GM21576 (cell line): ENCODE results near the gene GRPR.

ENCODE experiments used
- ATAC-seq: cut with Tn5 transposase; IDR thresholded peaks from one replicate; pipeline ENCODE4 v1.9.1; 2021; ENCODE audit warnings: mild to moderate bottlenecking, moderate library complexity; ENCODE audit not compliant: unreplicated experiment

The GRPR gene

GRCh38 chrX:16123222-16123786, at the start of gene GRPR:
GRPR (plus strand) TSS chrX:16123565; CDS start chrX:16123954, 389 bp downstream.
- peak; percentile 50 for ATAC-seq

- ATAC-seq, result no peak
Measured at GRCh38 chrX:16075087-16075486, 48.3 kb upstream of the GRPR start.

DNA sequence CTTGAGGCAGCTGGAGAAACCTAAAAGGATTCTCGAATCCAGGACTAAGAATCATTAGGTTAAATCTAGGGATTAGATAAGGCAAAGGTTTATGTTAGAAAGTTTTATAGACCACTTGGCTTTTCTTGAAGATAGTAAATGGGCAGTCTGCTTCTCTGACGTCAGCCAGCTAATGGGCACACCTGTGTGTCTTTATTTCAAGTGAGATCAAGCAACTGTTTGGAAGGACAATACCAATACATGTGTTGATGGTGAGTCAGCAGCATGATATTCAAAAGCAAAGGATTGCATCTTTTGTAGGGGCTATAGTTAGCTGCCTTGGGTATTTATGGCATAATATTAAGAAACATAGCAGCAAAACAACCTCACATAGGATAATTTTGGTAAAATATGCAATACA, 46.5 kb upstream of the GRPR start:
- no peak for ATAC-seq

DNA sequence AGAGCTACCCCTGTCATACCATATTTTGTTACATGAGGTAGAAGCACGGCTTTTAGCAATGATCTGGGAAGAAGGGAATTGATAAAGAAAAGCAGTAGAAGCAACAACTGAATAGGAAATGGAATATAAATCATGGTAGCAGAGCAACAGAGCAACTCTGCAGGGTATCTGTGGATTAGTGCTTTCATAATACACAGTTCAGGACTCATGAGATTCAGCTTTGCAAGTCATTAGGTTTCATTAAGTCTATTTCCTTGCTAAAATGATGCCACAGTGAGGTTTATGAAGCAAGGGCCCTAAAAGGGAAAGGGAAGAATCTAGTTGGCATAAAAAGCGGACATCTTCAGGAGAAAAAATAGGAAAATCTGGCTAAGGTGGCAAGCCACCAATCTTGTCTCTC, 45.6 kb upstream of the GRPR start:
- no peak for ATAC-seq

- no peak for ATAC-seq
Measured at GRCh38 chrX:16081357-16081756, 42.0 kb upstream of the GRPR start.

DNA sequence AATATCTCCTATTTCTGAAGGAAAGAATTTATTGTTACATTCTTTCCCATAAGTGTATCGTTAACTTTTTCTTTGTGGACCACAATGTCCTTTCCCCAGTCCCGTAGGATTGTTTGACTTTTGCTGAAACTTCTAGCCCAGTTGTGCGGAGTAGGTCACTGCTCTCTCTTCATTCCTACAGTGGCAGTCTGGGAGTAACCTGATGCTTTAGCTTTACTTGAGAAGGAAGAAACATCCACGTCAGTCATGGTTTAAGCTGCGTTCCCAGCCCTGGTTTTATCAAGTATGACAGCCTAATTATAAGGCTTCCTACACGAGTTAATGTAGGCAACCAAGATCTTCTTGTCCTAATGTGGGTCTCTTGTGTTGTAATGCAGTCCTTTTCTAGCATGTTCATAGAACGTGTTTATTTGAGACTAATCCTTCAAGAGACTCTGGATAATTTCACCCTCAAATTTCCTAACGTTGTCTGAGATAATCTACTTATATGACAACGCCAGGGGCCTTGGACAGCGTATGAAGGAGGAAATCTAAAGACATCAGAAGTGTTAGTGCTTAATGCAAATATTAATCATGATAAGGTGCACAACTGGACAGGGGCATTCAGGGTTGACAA, 40.8 kb upstream of the GRPR start:
- ATAC-seq, result no peak

DNA sequence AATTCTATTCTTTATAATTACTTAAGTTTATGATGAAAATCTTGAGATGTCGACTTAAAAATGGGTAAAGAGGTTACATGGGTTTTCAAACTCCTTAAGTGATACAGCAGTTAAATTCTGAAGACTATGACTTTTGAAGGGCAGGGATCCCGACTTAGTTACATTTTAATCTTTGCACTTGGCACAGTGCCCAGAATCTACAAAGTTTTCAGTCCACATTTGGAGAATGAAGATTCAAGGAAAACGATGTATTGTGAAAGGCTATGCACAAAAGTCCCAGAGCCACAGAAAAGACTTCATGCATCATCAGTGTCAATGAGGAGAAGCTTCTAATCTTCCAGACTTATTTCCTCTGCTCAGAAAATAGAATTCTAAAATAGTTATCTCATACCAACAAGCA, 36.3 kb upstream of the GRPR start:
- no peak for ATAC-seq

- no peak for ATAC-seq
Measured at GRCh38 chrX:16089086-16089485, 34.3 kb upstream of the GRPR start.

GRCh38 chrX:16096141-16096540, 27.2 kb upstream of the GRPR start:
- no peak for ATAC-seq

DNA sequence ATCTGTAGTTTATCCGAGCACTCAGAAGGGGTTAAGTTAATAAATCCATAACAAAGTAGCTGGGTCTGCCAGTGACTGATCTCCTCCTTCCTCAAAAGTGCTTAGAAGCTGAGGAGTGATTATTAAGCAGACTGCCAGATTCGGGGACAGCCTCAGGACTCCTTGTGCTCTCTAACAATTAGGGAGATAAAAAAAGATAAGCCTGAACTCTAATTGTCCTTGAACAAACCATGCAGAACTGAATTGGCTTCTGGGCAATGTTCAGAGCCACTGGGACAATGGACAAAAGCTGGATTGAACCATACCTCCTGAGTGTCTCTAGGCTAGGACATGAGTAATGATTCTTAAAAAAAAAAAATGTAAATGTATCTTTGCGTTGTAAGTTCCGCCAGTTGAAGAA, 22.7 kb upstream of the GRPR start:
- ATAC-seq, result no peak

DNA sequence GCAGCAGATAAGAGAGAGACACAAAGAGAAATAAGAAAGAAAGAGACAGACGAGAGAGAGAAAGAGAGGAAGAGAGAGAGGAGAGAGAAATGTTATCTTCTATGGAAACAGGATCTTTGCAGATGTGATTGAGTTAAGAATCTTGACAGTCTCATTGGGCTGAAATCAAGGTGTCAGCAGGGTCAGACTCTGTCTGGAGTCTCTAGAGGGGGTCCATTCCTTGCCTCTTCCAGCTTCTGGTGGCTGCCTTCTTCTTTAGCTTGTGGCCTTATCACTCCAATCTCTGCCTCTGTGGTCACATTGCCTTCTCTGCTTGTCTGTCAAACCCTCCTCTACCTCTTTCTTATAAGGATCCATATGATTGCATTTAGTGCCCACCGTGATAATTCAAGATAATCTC, 21.8 kb upstream of the GRPR start:
- ATAC-seq, result no peak

- ATAC-seq, result no peak
Measured at GRCh38 chrX:16103625-16104024, 19.7 kb upstream of the GRPR start.

DNA sequence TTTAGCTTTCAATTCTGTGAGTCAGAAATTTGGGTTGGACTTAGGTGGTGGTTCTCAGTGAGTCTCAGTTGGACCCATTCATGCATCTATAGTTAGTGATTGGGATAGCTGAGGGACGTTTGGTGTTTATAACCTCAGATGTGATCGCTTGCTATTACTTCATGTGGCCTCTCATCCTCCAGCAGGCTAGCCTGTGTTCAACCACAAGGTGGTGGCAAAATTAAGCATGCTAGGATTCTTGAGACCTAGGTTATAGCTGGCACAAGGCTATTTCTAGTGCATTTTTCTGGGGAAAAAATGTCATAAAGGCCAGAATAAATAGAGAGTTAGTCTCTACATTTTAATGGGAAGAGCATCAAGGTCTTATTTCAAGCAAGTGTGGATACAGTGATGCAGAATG, 10.9 kb upstream of the GRPR start:
- ATAC-seq, result no peak

DNA sequence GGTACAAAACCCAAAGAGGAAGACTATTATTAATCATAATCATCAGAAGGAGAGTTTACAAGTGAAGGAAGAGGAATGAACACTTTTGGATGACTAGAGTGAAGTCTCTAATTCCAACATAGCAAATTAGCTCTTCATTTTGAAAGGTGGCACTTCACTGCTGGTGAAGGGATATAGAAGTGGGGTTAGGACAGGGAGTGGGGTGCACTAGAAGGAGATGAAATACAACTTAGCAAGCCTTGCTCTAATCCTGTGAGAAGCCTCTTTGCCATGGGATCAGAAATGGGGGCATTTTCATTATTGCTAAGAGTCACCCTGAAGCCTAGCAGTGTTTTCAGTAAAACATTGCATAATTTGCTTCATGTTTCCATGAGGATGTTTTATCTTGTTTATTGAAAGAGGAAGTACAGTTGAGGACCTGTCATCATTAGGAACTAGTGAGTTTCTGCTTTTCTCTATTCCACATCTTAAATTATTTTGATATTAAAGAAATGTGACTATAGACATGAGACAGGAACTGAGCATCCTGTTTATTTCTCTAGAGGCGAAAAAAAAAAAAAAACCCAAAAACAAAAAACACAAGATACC, 9.3 kb upstream of the GRPR start:
- no peak for ATAC-seq

DNA sequence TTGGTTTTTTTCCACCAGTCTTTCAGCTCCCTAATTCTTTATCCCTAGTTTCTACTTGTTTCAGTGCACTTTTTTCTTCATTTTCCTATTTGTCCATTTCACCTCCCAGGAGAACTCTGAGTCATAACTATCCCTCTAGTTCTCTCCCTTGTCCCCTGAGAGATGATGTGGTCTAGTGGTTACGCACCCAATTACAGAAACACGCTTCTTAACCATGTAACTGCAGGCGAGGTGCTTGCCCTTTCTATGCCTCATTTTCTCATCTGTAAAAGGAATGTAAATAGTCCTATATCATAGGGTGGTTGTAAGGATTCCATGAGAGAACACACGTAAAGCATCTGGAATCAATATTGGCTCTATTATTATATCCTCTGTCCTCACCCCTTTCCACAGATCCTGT, 8.8 kb upstream of the GRPR start:
- no peak for ATAC-seq

GRCh38 chrX:16119353-16120220, 3.8 kb upstream of the GRPR start:
- ATAC-seq, result peak; percentile 92

GRCh38 chrX:16120431-16120830, 2.9 kb upstream of the GRPR start:
- ATAC-seq, result no peak

- ATAC-seq, result no peak
Measured at GRCh38 chrX:16124201-16124600, 836 bp downstream of the GRPR start.

DNA sequence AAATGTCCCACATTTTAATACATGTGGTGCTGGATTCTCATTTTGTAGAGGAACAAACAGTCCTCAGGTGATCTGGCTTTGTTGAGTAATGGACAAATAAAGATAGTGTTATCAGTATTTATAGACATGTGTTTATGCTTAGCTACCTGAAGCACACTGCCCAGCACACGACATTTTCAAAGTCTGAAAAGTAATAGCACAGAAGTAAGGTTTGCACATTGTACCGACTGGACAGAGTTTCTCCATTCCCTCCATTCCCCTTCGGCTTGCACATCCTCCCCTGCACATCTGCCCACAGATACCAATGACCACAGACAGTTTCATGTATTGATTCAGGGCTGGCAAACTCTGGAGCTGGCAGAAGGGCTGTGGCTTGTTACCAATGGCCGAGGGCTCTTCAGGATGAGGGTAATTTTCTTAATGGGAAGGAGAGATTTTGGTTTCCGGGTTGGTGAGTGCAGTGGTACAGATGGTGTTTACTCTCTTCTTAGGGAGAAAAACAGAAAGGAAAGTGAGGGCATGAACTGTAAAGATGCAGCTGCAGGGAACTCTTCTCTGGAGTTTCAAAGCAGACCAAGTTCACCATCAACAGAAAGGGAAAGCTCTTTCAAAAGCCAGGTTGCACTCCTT, 2.3 kb downstream of the GRPR start:
- no peak for ATAC-seq

DNA sequence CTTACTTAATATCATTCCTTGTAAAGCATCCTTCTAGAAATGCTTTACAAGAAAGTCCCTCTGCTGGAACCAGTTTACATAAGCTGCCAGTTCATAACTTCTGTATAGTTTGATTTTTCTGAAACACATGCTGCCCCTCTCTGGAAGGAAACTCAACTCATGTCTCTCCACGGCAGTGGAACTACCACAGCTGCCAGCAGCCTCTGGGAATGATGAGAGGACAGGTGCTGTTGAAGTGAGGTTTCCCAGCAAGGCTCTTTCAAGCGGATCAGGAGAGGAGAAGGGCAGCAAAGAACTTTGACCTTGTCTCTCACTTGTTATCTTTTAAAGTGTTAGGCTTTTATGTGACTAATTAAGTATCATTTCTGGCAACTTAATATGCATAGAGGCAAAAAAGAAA, 7.3 kb downstream of the GRPR start:
- ATAC-seq, result no peak

DNA sequence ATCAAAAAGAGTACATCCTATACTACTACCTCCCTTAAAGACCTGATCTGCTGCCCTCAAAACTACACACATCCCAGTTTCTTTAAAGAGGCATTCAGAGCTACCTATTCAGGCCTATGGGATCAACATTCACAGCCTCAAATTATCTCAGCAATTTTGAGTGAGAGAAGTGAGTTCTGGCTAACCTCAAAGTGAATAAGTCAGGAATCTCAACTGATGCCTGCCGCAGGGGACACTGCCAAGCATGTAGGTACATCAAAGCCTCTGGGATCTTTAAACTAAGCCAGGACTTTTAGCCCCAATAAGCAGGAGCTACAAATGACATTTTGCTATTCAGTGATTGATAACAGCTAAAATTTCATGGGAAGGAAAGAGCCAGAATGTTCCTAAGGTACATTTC, 11.6 kb downstream of the GRPR start:
- ATAC-seq, result no peak
